Stomach smooth muscle (tissue), 2 donors: Measurements from ENCODE around the gene PRSS53.

Source experiments
- H3K27ac ChIP-seq: one replicate; pipeline ENCODE4 v1.7.0; 2013; ENCODE audit warnings: mild to moderate bottlenecking, low read length, inconsistent platforms
- H3K27me3 ChIP-seq, 2 donors: one replicate each; pipeline ENCODE4 v1.7.0; 2013; ENCODE audit warnings: low read length in 2 of 2; ENCODE audit not compliant: insufficient read depth in 2 of 2, control insufficient read depth in 1 of 2
- H3K36me3 ChIP-seq, 2 donors: one replicate each; pipeline ENCODE4 v1.7.0; 2013; ENCODE audit warnings: low read length in 2 of 2; ENCODE audit not compliant: control insufficient read depth in 2 of 2, insufficient read depth in 2 of 2
- H3K4me1 ChIP-seq: one replicate; pipeline ENCODE4 v1.7.0; 2013; ENCODE audit warnings: low read length; ENCODE audit not compliant: control insufficient read depth, insufficient read depth
- H3K4me3 ChIP-seq, 2 donors: one replicate each; pipeline ENCODE4 v1.7.0; 2013; ENCODE audit warnings: low read length in 2 of 2
- H3K9ac ChIP-seq, 2 donors: one replicate each; pipeline ENCODE4 v1.7.0; 2013; ENCODE audit warnings: low read length in 2 of 2, mild to moderate bottlenecking in 1 of 2
- H3K9me3 ChIP-seq, 2 donors: one replicate each; pipeline ENCODE4 v1.7.0; 2013; ENCODE audit warnings: low read length in 2 of 2; ENCODE audit not compliant: control insufficient read depth in 2 of 2
- donor health status: healthy.
- donor health status: Pancreatic carcinoma.

PRSS53 gene

GRCh38 chr16:31090540-31090939, 1.8 kb upstream of the PRSS53 start:
- Histone ChIP-seq H3K4me3 (no peak overlapping the region), H3K9ac (no peak overlapping the region), H3K27ac (no peak overlapping the region), H3K9me3 (no peaks in the 10 kb centered on the region), H3K27me3 (no peaks in the 10 kb centered on the region), H3K4me1 (peaks cover 10% of the 10 kb centered on the region), H3K36me3 (peaks cover 1 to 18% of the 10 kb centered on the region in 2 donors)

GRCh38 chr16:31089199-31089598, 456 bp upstream of the PRSS53 start:
- Histone ChIP-seq H3K4me1 (peaks cover 5% of the 10 kb centered on the region), H3K4me3 (no peak overlapping the region), H3K27ac (no peak overlapping the region), H3K36me3 (peaks cover 9 to 20% of the 10 kb centered on the region in 2 donors), H3K9ac (no peak overlapping the region), H3K9me3 (no peaks in the 10 kb centered on the region), H3K27me3 (no peaks in the 10 kb centered on the region)

GRCh38 chr16:31087971-31088370, 772 bp downstream of the PRSS53 start:
- no peaks in the 10 kb centered on the region for H3K9me3 ChIP-seq
- H3K4me1 ChIP-seq = no peaks in the 10 kb centered on the region
- H3K36me3 ChIP-seq = peaks cover 14 to 26% of the 10 kb centered on the region in 2 donors
- no peaks in the 10 kb centered on the region for H3K27me3 ChIP-seq
- H3K4me3 ChIP-seq = no peak overlapping the region
- no peak overlapping the region for H3K9ac ChIP-seq
- no peak overlapping the region for H3K27ac ChIP-seq

- H3K4me3 ChIP-seq = no peak overlapping the region
- peaks cover 14 to 27% of the 10 kb centered on the region in 2 donors for H3K36me3 ChIP-seq
- no peaks in the 10 kb centered on the region for H3K9me3 ChIP-seq
- no peak overlapping the region for H3K9ac ChIP-seq
- H3K27ac ChIP-seq = no peak overlapping the region
- no peaks in the 10 kb centered on the region for H3K27me3 ChIP-seq
- H3K4me1 ChIP-seq = no peaks in the 10 kb centered on the region
Observed at GRCh38 chr16:31087481-31087880, 1.3 kb downstream of the PRSS53 start.

- Histone ChIP-seq H3K9me3 (no peaks in the 10 kb centered on the region), H3K27me3 (no peaks in the 10 kb centered on the region), H3K4me3 (no peak overlapping the region), H3K4me1 (peaks cover 2% of the 10 kb centered on the region), H3K9ac (no peak overlapping the region), H3K27ac (no peak overlapping the region), H3K36me3 (peaks cover 14 to 30% of the 10 kb centered on the region in 2 donors)
Observed at GRCh38 chr16:31086629-31086906, 2.2 kb downstream of the PRSS53 start.

- no peaks in the 10 kb centered on the region for H3K27me3 ChIP-seq
- H3K4me3 ChIP-seq = no peak overlapping the region
- no peaks in the 10 kb centered on the region for H3K9me3 ChIP-seq
- no peak overlapping the region for H3K9ac ChIP-seq
- H3K27ac ChIP-seq = no peak overlapping the region
- peaks cover 16 to 31% of the 10 kb centered on the region in 2 donors for H3K36me3 ChIP-seq
- peaks cover 2% of the 10 kb centered on the region for H3K4me1 ChIP-seq
Observed at GRCh38 chr16:31085873-31086628, 2.7 kb downstream of the PRSS53 start.

GRCh38 chr16:31085411-31085810, 3.3 kb downstream of the PRSS53 start:
- Histone ChIP-seq H3K9ac (no peak overlapping the region), H3K4me3 (no peak overlapping the region), H3K4me1 (peaks cover 2% of the 10 kb centered on the region), H3K27me3 (no peaks in the 10 kb centered on the region), H3K36me3 (peaks cover 20 to 30% of the 10 kb centered on the region in 2 donors), H3K27ac (no peak overlapping the region), H3K9me3 (no peaks in the 10 kb centered on the region)

- Histone ChIP-seq H3K27me3 (no peaks in the 10 kb centered on the region), H3K9ac (no peak overlapping the region), H3K4me3 (no peak overlapping the region), H3K9me3 (no peaks in the 10 kb centered on the region), H3K36me3 (peaks cover 24 to 34% of the 10 kb centered on the region in 2 donors), H3K27ac (no peak overlapping the region), H3K4me1 (peaks cover 2% of the 10 kb centered on the region)
Observed at GRCh38 chr16:31084584-31085302, 4.0 kb downstream of the PRSS53 start.

GRCh38 chr16:31083981-31084380, 4.8 kb downstream of the PRSS53 start:
- no peaks in the 10 kb centered on the region for H3K9me3 ChIP-seq
- no peak overlapping the region for H3K4me3 ChIP-seq
- no peaks in the 10 kb centered on the region for H3K27me3 ChIP-seq
- peaks cover 2% of the 10 kb centered on the region for H3K4me1 ChIP-seq
- peaks cover 27 to 38% of the 10 kb centered on the region in 2 donors for H3K36me3 ChIP-seq
- no peak overlapping the region for H3K27ac ChIP-seq
- H3K9ac ChIP-seq = no peak overlapping the region

GRCh38 chr16:31083556-31083955, 5.2 kb downstream of the PRSS53 start:
- H3K4me1 ChIP-seq = peaks cover 2% of the 10 kb centered on the region
- H3K4me3 ChIP-seq = no peak overlapping the region
- H3K9me3 ChIP-seq = no peaks in the 10 kb centered on the region
- no peak overlapping the region for H3K9ac ChIP-seq
- peaks cover 31 to 37% of the 10 kb centered on the region in 2 donors for H3K36me3 ChIP-seq
- no peaks in the 10 kb centered on the region for H3K27me3 ChIP-seq
- H3K27ac ChIP-seq = no peak overlapping the region

- Histone ChIP-seq H3K27ac (no peak overlapping the region), H3K4me1 (peaks cover 2% of the 10 kb centered on the region), H3K9ac (no peak overlapping the region), H3K9me3 (no peaks in the 10 kb centered on the region), H3K27me3 (no peaks in the 10 kb centered on the region), H3K4me3 (no peak overlapping the region), H3K36me3 (peaks cover 34 to 39% of the 10 kb centered on the region in 2 donors)
Observed at GRCh38 chr16:31083081-31083480, 5.7 kb downstream of the PRSS53 start.
